Stimulated activated naive B cell treated with anti-CD40 and anti-IgM and Interleukin-4, amounts not matched to agents 10 μg/mL and 1 μg/mL and 100 μg/mL, for 72 hours (primary cell): ENCODE measurements around the gene OPCML.
A peak's percentile ranks its signal among the peaks of the same experiment; 100 is the strongest.

Experiments
- ATAC-seq, 2 donors: fragments of 150-1000 bp; cut with Tn5 transposase; replicated peaks; 2 replicates each; pipeline ENCODE4 v1.10.0; 2021; ENCODE audit warnings: moderate library complexity in 1 of 2
- DNase-seq: peaks from one replicate; pipeline ENCODE4 v3.0.0; 2021
- H3K27ac Mint-ChIP-seq: one replicate; pipeline ENCODE4 v1.8.0; 2022; ENCODE audit warnings: mild to moderate bottlenecking, mixed read lengths
- H3K27me3 Mint-ChIP-seq, 2 donors: one replicate each; pipeline ENCODE4 v1.8.0; 2022; ENCODE audit warnings: mixed read lengths in 2 of 2
- H3K36me3 Mint-ChIP-seq, 2 donors: one replicate each; pipeline ENCODE4 v1.8.0; 2022; ENCODE audit warnings: mixed read lengths in 2 of 2, mild to moderate bottlenecking in 1 of 2
- H3K4me1 Mint-ChIP-seq, 2 donors: one replicate each; pipeline ENCODE4 v1.8.0; 2022; ENCODE audit warnings: mixed read lengths in 2 of 2, mild to moderate bottlenecking in 1 of 2
- H3K4me3 Mint-ChIP-seq, 2 donors: one replicate each; pipeline ENCODE4 v1.8.0; 2022; ENCODE audit warnings: mild to moderate bottlenecking in 2 of 2, mixed read lengths in 2 of 2, moderate library complexity in 1 of 2
- H3K9me3 Mint-ChIP-seq, 2 donors: one replicate each; pipeline ENCODE4 v1.8.0; 2022; ENCODE audit warnings: mixed read lengths in 2 of 2, mild to moderate bottlenecking in 1 of 2

Gene OPCML

GRCh38 chr11:133096981-133097380 lies 435.3 kb downstream of the OPCML start:
- Mint-ChIP-seq H3K36me3 (no peaks in the 10 kb centered on the region), H3K9me3 (peaks cover 7 to 17% of the 10 kb centered on the region in 2 donors), H3K27me3 (peaks cover 0 to 7% of the 10 kb centered on the region in 2 donors), H3K27ac (no peak overlapping the region), H3K4me3 (no peak overlapping the region), H3K4me1 (no peaks in the 10 kb centered on the region)
- DNase-seq (no peak), ATAC-seq (no peak)

GRCh38 chr11:133086518-133086917 lies 445.8 kb downstream of the OPCML start:
- ATAC-seq (no peak), DNase-seq (no peak)
- H3K4me3 Mint-ChIP-seq: no peak overlapping the region
- peaks cover 0 to 1% of the 10 kb centered on the region in 2 donors for H3K36me3 Mint-ChIP-seq
- peaks cover 33 to 41% of the 10 kb centered on the region in 2 donors for H3K27me3 Mint-ChIP-seq
- no peak overlapping the region for H3K27ac Mint-ChIP-seq
- H3K9me3 Mint-ChIP-seq: peaks cover 0 to under 1% of the 10 kb centered on the region in 2 donors
- H3K4me1 Mint-ChIP-seq: peaks cover 0 to 9% of the 10 kb centered on the region in 2 donors

GRCh38 chr11:133082841-133083488 lies 449.3 kb downstream of the OPCML start:
- peak overlapping the region in 1 of 2 donors; percentile 64 for H3K4me3 Mint-ChIP-seq
- no peak overlapping the region for H3K27ac Mint-ChIP-seq

GRCh38 chr11:133082453-133082781 lies 449.9 kb downstream of the OPCML start:
- Mint-ChIP-seq H3K9me3 (peaks cover 0 to 2% of the 10 kb centered on the region in 2 donors), H3K27ac (no peak overlapping the region), H3K4me1 (peaks cover 0 to 9% of the 10 kb centered on the region in 2 donors), H3K36me3 (peaks cover 0 to 1% of the 10 kb centered on the region in 2 donors), H3K27me3 (peaks cover 46 to 64% of the 10 kb centered on the region in 2 donors), H3K4me3 (no peak overlapping the region)
- ATAC-seq: no peak
- DNase-seq: no peak

More at GRCh38 chr11:133082841-133083488, 449.3 kb downstream of the OPCML start:
- ATAC-seq (peak; percentile 89 to 93), DNase-seq (peak; percentile 41)
- H3K9me3 Mint-ChIP-seq: peaks cover 0 to 2% of the 10 kb centered on the region in 2 donors
- peaks cover 0 to 1% of the 10 kb centered on the region in 2 donors for H3K36me3 Mint-ChIP-seq
- peaks cover 0 to 9% of the 10 kb centered on the region in 2 donors for H3K4me1 Mint-ChIP-seq
- peaks cover 45 to 63% of the 10 kb centered on the region in 2 donors for H3K27me3 Mint-ChIP-seq

GRCh38 chr11:133081730-133082452 lies 450.4 kb downstream of the OPCML start:
- Mint-ChIP-seq H3K4me1 (peaks cover 0 to 9% of the 10 kb centered on the region in 2 donors), H3K4me3 (no peak overlapping the region), H3K36me3 (peaks cover 0 to 1% of the 10 kb centered on the region in 2 donors), H3K9me3 (peaks cover 0 to 2% of the 10 kb centered on the region in 2 donors), H3K27me3 (peaks cover 46 to 64% of the 10 kb centered on the region in 2 donors), H3K27ac (no peak overlapping the region)
- DNase-seq: no peak
- no peak for ATAC-seq

- ATAC-seq (no peak), DNase-seq (no peak)
- peaks cover 0 to 1% of the 10 kb centered on the region in 2 donors for H3K36me3 Mint-ChIP-seq
- H3K27me3 Mint-ChIP-seq: peaks cover 40 to 59% of the 10 kb centered on the region in 2 donors
- H3K9me3 Mint-ChIP-seq: peaks cover 0 to 2% of the 10 kb centered on the region in 2 donors
- H3K4me1 Mint-ChIP-seq: peaks cover 0 to 9% of the 10 kb centered on the region in 2 donors
- H3K4me3 Mint-ChIP-seq: no peak overlapping the region
- no peak overlapping the region for H3K27ac Mint-ChIP-seq
Observed at GRCh38 chr11:133081020-133081419, 451.3 kb downstream of the OPCML start.

- H3K27ac Mint-ChIP-seq: no peak overlapping the region
- peaks cover 0 to 1% of the 10 kb centered on the region in 2 donors for H3K36me3 Mint-ChIP-seq
- ATAC-seq: peak in 1 of 2 donors; percentile 37
Observed at GRCh38 chr11:133078591-133079404, 453.5 kb downstream of the OPCML start.

GRCh38 chr11:133078012-133078411 lies 454.3 kb downstream of the OPCML start:
- peaks cover 0 to 3% of the 10 kb centered on the region in 2 donors for H3K9me3 Mint-ChIP-seq
- no peak overlapping the region for H3K4me3 Mint-ChIP-seq
- ATAC-seq: no peak
- H3K27me3 Mint-ChIP-seq: peaks cover 20 to 37% of the 10 kb centered on the region in 2 donors
- H3K4me1 Mint-ChIP-seq: peaks cover 0 to 2% of the 10 kb centered on the region in 2 donors
- no peak for DNase-seq
- peaks cover 0 to under 1% of the 10 kb centered on the region in 2 donors for H3K36me3 Mint-ChIP-seq
- no peak overlapping the region for H3K27ac Mint-ChIP-seq

More at GRCh38 chr11:133078591-133079404, 453.5 kb downstream of the OPCML start:
- Mint-ChIP-seq H3K9me3 (peaks cover 0 to 3% of the 10 kb centered on the region in 2 donors), H3K4me1 (peaks cover 0 to 9% of the 10 kb centered on the region in 2 donors), H3K27me3 (peaks cover 28 to 43% of the 10 kb centered on the region in 2 donors), H3K4me3 (no peak overlapping the region)
- DNase-seq: no peak

- no peaks in the 10 kb centered on the region for H3K4me1 Mint-ChIP-seq
- H3K27me3 Mint-ChIP-seq: peaks cover 18 to 19% of the 10 kb centered on the region in 2 donors
- H3K36me3 Mint-ChIP-seq: no peaks in the 10 kb centered on the region
- H3K27ac Mint-ChIP-seq: no peak overlapping the region
- H3K4me3 Mint-ChIP-seq: no peak overlapping the region
- no peak for DNase-seq
- H3K9me3 Mint-ChIP-seq: peaks cover 0 to 3% of the 10 kb centered on the region in 2 donors
- no peak for ATAC-seq
Observed at GRCh38 chr11:133075351-133075750, 456.9 kb downstream of the OPCML start.

- no peak overlapping the region for H3K4me3 Mint-ChIP-seq
- no peak for ATAC-seq
- H3K27me3 Mint-ChIP-seq: peaks cover 2 to 7% of the 10 kb centered on the region in 2 donors
- H3K36me3 Mint-ChIP-seq: no peaks in the 10 kb centered on the region
- no peak overlapping the region for H3K27ac Mint-ChIP-seq
- no peaks in the 10 kb centered on the region for H3K4me1 Mint-ChIP-seq
- no peak for DNase-seq
- peaks cover 0 to 2% of the 10 kb centered on the region in 2 donors for H3K9me3 Mint-ChIP-seq
Observed at GRCh38 chr11:133072858-133073582, 459.3 kb downstream of the OPCML start.

- no peaks in the 10 kb centered on the region for H3K36me3 Mint-ChIP-seq
- no peak overlapping the region for H3K4me3 Mint-ChIP-seq
- H3K27ac Mint-ChIP-seq: no peak overlapping the region
- H3K27me3 Mint-ChIP-seq: peaks cover 0 to 10% of the 10 kb centered on the region in 2 donors
- peaks cover 0 to 2% of the 10 kb centered on the region in 2 donors for H3K9me3 Mint-ChIP-seq
- no peaks in the 10 kb centered on the region for H3K4me1 Mint-ChIP-seq
- DNase-seq (no peak), ATAC-seq (no peak)
Observed at GRCh38 chr11:133072378-133072777, 459.9 kb downstream of the OPCML start.

GRCh38 chr11:133070791-133071190 lies 461.5 kb downstream of the OPCML start:
- Mint-ChIP-seq H3K36me3 (no peaks in the 10 kb centered on the region), H3K4me1 (no peaks in the 10 kb centered on the region), H3K27ac (no peak overlapping the region), H3K4me3 (no peak overlapping the region), H3K9me3 (peaks cover 2 to 4% of the 10 kb centered on the region in 2 donors), H3K27me3 (peaks cover 5 to 16% of the 10 kb centered on the region in 2 donors)
- DNase-seq (no peak), ATAC-seq (no peak)

- Mint-ChIP-seq H3K9me3 (peaks cover 2 to 4% of the 10 kb centered on the region in 2 donors), H3K27me3 (peaks cover 9 to 21% of the 10 kb centered on the region in 2 donors), H3K27ac (no peak overlapping the region), H3K4me1 (no peaks in the 10 kb centered on the region), H3K4me3 (no peak overlapping the region), H3K36me3 (no peaks in the 10 kb centered on the region)
- DNase-seq (no peak), ATAC-seq (no peak)
Observed at GRCh38 chr11:133070021-133070713, 462.1 kb downstream of the OPCML start.
